Endothelial cell (in vitro differentiated cells): Measurements from ENCODE around the gene ZNHIT1. TPM values are rescaled to one million over a fixed set of nuclear protein-coding genes. Genes with fewer than 3 reads are reported as not detected.
"Not testable (repeated sequence)": the region's sequence is repeated elsewhere in the genome, so short reads cannot be mapped to it uniquely, and the experiment has no call there.

Source experiments
- DNase-seq: peaks from one replicate; pipeline ENCODE4 v3.0.0; 2021; ENCODE audit warnings: low spot score
- H3K27ac Mint-ChIP-seq: one replicate; pipeline ENCODE4 v1.8.0; 2021; ENCODE audit warnings: mixed read lengths, inconsistent platforms; ENCODE audit not compliant: unreplicated experiment
- H3K27me3 Mint-ChIP-seq: one replicate; pipeline ENCODE4 v1.8.0; 2021; ENCODE audit warnings: mild to moderate bottlenecking, moderate library complexity, mixed read lengths, inconsistent platforms; ENCODE audit not compliant: unreplicated experiment
- H3K36me3 Mint-ChIP-seq: one replicate; pipeline ENCODE4 v1.8.0; 2021; ENCODE audit warnings: mild to moderate bottlenecking, low read depth, mixed read lengths, inconsistent platforms; ENCODE audit not compliant: unreplicated experiment
- H3K4me1 Mint-ChIP-seq: one replicate; pipeline ENCODE4 v1.8.0; 2021; ENCODE audit warnings: mild to moderate bottlenecking, mixed read lengths, inconsistent platforms; ENCODE audit not compliant: unreplicated experiment
- H3K4me3 Mint-ChIP-seq: one replicate; pipeline ENCODE4 v1.8.0; 2021; ENCODE audit warnings: mild to moderate bottlenecking, mixed read lengths, inconsistent platforms; ENCODE audit not compliant: unreplicated experiment
- H3K9me3 Mint-ChIP-seq: one replicate; pipeline ENCODE4 v1.8.0; 2021; ENCODE audit warnings: mixed read lengths, inconsistent platforms; ENCODE audit not compliant: unreplicated experiment
- CTCF ChIP-seq: fragments of 200-600 bp; sonication (generic); IDR thresholded peaks from one replicate; pipeline ENCODE4 v1.5.0; 2021; ENCODE audit warnings: antibody characterized with exemption; ENCODE audit not compliant: unreplicated experiment
- total RNA-seq: library from RNA; stranded (reverse); fragmentation: NEBNext Ultra II Directional; extraction: Animal tissue kit (Norgen Biotek cat#: 25700); gene quantifications from one replicate; pipeline ENCODE4 v1.2.1, GENCODE V29; 2021; ENCODE audit not compliant: unreplicated experiment

ZNHIT1 gene
- total RNA-seq, 1 donor from 2014 or later = 71.5 TPM

DNA sequence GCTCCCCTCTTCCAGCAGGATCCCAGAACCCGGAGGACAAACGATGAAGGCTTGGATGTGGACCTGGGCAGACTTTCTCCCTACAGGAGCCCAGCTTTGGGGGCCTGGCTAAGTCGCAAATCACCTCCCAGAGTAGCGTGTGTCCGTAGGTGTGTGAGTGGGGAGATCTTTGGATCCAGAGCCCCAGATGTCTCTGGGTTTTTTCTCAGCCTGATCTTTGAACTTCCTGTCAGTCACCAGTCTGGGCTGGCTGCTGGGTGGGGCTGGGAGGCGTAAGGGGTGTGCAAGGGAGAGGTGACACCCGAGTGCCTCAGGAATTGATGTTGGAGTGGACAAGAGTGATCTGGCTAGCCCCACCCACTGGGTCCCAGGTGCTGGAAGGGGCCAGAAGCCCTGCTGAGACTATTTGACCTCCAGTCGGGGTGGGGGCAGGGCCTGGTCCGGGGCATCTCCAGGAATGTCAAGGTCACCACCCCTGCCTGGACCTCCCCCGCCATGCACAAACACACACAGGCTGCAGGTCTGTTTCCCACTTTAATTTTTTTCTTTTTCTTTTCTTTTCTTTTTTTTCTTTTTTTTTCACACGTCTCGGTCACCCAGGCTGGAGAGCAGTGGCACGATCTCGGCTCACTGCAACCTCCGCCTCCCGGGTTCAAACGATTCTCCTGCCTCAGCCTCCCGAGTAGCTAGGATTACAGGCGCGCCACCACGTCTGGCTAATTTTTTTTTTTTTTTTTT, 16.9 kb upstream of the ZNHIT1 start, which contains the start of gene MOGAT3:
TSS of gene MOGAT3 (minus strand) at position 175 of the 738 bp plus-strand sequence. CDS start 182 bp downstream, outside the sequence.
- TF ChIP-seq CTCF = no peak
- Mint-ChIP-seq H3K9me3 (no peaks in the 10 kb centered on the region), H3K27me3 (peaks cover 12% of the 10 kb centered on the region), H3K36me3 (no peaks in the 10 kb centered on the region), H3K4me3 (no peak within 1 kb of the TSS), H3K27ac (no peak within 1 kb of the TSS), H3K4me1 (no peaks in the 10 kb centered on the region)
- DNase-seq = no peak

DNA sequence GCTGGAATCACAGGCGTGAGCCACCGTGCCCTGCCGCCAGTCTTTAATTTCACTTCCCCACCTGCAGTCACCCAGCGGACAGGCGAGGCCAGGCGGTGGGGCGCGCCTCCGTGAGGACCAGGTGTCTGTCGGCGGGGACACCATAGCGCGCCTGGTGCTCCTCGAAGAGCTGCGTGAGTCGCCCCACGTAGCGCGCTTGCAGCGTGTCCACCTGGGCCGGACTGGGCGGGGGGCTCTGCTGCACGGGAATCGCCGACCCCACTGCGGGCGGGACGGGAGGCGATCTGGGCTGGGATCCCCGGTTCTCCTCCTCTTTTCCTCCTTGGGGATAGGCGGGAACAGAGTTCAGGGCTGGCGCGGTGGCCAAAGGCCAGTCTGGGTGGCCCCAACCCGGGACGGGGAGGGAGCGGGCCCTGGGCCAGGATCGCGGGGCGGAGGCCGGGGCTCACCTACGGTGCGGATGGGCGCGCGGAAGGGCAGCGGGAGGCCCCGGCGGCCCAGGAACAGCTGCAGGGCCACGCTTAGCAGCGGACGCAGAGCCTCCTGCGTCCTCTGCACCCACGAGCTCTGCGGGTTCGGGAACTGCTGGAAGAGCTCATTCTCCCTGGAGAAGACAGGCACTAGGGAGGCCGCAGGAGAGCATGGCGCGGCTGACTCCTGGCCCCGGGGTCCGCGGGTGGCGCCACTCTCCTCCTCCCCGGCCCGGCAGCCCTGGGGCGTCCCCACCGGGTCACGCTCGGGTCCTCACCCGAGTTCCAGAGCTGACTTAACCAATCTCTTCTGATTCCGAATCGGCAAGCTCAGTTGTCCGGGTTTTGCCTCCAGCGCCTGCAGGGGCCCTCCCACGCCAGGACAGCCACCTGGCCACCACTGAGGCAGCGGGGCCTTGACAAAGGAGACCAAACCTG, 16.0 kb upstream of the ZNHIT1 start:
- H3K4me3 Mint-ChIP-seq = no peak overlapping the region

GRCh38 chr7:101202603-101202918, 15.4 kb upstream of the ZNHIT1 start:
- Mint-ChIP-seq H3K4me1 (no peaks in the 10 kb centered on the region), H3K36me3 (no peaks in the 10 kb centered on the region), H3K9me3 (no peaks in the 10 kb centered on the region), H3K27ac (no peak overlapping the region), H3K27me3 (peaks cover 11% of the 10 kb centered on the region), H3K4me3 (no peak overlapping the region)
- TF ChIP-seq CTCF = no peak
- DNase-seq = no peak

More for the DNA sequence above, 16.0 kb upstream of the ZNHIT1 start:
- peaks cover 13% of the 10 kb centered on the region for H3K27me3 Mint-ChIP-seq
- H3K9me3 Mint-ChIP-seq = no peaks in the 10 kb centered on the region
- DNase-seq = peak; percentile 19
- no peaks in the 10 kb centered on the region for H3K4me1 Mint-ChIP-seq
- TF ChIP-seq CTCF = no peak
- no peaks in the 10 kb centered on the region for H3K36me3 Mint-ChIP-seq
- no peak overlapping the region for H3K27ac Mint-ChIP-seq

- not testable (repeated sequence) for H3K9me3 Mint-ChIP-seq, H3K4me1 Mint-ChIP-seq, H3K36me3 Mint-ChIP-seq, DNase-seq, H3K4me3 Mint-ChIP-seq, H3K27ac Mint-ChIP-seq
- H3K27me3 Mint-ChIP-seq = peaks cover 11% of the 10 kb centered on the region
These were observed 13.9 kb upstream of the ZNHIT1 start for GRCh38 chr7:101203740-101204738.
